ENCODE measurements around the gene DGKQ. TPM values are rescaled to one million over a fixed set of nuclear protein-coding genes. Genes with fewer than 3 reads are reported as not detected.
"Not testable (repeated sequence)": the region's sequence is repeated elsewhere in the genome, so short reads cannot be mapped to it uniquely, and the experiment has no call there.

Gene DGKQ
- total RNA-seq, 1 donor from 2014 or later, result 14.4 TPM

DNA sequence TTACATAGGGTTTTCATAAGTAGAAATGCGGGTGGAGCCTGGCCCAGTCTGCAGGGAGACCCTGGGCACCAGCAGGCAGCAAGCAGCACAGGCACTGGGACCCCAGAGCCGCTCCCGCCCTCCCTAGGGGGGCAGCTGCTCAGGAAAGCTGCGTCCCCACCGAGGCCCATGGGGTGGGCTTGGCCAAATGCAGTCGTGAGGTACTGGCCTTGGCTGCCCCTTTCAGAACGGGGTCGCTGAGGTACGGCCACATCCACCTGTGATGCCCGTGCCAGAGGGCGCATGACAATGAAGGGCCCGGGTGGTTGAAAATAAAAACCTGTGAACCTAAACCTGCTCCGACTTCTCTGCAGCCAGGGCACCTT, 24.5 kb downstream of the DGKQ start:
- H3K27ac Mint-ChIP-seq, result no peak overlapping the region
- no peak for DNase-seq (ENCODE audit: low spot score)
- H3K27me3 Mint-ChIP-seq (ENCODE audit: low read depth), result no peaks in the 10 kb centered on the region
- H3K9me3 Mint-ChIP-seq, result no peaks in the 10 kb centered on the region
- intact Hi-C loops (cut with micrococcal nuclease), result no loop called here
- H3K4me1 Mint-ChIP-seq (ENCODE audit: low read depth), result no peaks in the 10 kb centered on the region
- H3K36me3 Mint-ChIP-seq (ENCODE audit: low read depth), result no peaks in the 10 kb centered on the region
- H3K4me3 Mint-ChIP-seq (ENCODE audit: low read depth), result no peak overlapping the region

DNA sequence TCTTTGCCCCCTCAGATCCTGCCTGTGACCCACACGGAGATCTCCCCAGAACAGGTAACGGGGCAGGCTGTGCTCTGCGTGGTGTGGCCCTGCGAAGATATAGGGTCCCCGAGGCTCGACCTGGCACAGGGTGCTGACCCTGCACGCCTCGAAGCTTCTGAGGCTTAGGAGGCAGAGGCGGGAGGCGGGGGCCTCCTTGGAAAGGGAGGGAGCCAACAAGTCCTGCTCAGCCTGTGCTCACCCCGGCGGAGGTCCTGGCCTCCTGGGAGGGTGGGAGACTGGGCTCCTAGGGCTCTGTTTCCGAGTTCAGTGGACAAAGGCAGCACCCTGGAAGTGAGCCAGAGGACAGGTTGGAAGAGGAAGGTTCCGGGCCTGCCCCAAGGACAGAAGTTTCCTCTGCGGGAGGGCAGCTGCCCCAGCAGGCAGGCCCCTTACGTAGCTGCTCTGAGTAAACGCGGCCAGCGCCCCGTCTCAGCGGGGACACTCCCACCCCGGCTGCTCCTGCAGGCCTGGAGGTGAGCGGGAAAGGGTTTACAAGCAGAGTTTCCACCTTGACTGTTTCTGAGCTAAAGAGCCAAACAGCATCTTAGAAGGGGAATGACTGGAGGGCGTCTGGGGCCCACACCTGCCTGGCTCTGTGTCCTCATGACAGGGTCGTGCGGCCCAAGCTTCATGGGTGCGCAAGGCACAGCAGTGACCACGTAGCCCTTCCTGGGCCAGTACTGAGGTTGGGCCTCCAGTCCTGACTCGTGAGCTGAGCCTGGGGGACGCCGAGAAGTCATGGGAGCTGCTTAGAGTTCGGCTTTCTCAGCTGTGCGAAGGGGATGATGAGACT, 25.1 kb downstream of the DGKQ start:
- Mint-ChIP-seq H3K4me3 (ENCODE audit: low read depth) (no peak overlapping the region), H3K9me3 (no peaks in the 10 kb centered on the region), H3K27me3 (ENCODE audit: low read depth) (no peaks in the 10 kb centered on the region), H3K27ac (no peak overlapping the region), H3K4me1 (ENCODE audit: low read depth) (no peaks in the 10 kb centered on the region), H3K36me3 (ENCODE audit: low read depth) (no peaks in the 10 kb centered on the region)
- DNase-seq (ENCODE audit: low spot score), result no peak
- intact Hi-C loops (cut with micrococcal nuclease), result no loop called here

DNA sequence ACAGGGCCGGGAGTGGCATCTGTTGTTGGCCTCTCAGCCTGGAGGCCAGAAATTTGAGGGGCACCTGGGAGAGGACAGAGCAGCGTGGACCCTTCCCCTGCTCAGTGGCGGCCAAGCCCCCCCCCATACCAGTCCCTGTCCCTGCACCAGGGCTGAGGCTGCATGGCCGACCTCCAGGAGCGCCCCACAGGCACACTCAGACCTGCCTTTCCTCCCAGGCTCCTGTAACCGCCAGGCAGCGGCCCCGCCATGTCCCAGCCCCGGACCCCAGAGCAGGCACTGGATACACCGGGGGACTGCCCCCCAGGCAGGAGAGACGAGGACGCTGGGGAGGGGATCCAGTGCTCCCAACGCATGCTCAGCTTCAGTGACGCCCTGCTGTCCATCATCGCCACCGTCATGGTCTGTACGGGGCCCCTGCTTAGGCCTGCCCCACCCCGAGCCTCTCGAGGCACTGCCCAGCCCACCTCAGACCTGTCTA, 25.8 kb downstream of the DGKQ start:
- intact Hi-C loops (cut with micrococcal nuclease), result no loop called here
- no peaks in the 10 kb centered on the region for H3K4me1 Mint-ChIP-seq (ENCODE audit: low read depth)
- no peak for DNase-seq (ENCODE audit: low spot score)
- no peaks in the 10 kb centered on the region for H3K36me3 Mint-ChIP-seq (ENCODE audit: low read depth)
- no peaks in the 10 kb centered on the region for H3K27me3 Mint-ChIP-seq (ENCODE audit: low read depth)
- no peaks in the 10 kb centered on the region for H3K9me3 Mint-ChIP-seq
- no peak overlapping the region for H3K27ac Mint-ChIP-seq
- H3K4me3 Mint-ChIP-seq (ENCODE audit: low read depth), result no peak overlapping the region

DNA sequence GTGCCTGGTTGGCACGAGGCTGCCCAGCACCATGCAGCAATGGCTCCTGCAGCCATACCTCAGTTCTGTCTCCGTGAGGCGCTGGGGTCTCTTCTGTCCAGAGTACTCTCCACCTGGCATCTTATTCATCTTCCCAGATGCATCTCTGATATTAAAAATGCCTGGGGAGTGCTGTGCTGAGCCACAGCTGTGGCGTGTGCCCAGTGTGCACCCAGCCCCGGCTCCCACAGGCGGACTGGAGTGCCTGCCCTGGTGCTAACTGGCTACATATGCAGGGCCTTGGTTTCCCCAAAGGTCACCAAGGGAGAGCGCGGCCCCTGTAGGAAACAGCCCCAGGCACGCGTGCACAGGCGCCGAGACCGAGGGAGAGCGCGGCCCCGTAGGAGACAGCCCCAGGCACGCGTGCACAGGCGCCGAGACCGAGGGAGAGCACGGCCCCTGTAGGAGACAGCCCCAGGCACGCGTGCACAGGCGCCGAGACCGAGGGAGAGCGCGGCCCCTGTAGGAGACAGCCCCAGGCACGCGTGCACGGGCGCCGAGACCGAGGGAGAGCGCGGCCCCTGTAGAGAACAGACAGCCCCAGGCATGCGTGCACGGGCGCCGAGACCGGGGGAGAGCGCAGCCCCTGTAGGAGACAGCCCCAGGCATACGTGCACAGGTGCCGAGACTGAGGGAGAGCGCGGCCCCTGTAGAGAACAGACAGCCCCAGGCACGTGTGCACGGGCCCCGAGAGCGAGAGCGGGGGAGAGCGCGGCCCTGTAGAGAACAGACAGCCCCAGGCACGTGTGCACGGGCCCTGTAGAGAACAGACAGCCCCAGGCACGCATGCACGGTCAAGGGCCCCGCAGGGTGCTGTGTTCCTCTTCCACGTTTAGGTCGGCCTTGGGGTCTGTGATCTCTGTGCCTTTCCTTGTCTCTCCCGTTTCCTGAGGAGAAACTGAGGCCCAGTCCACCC, 26.6 kb downstream of the DGKQ start:
- no peaks in the 10 kb centered on the region for H3K4me1 Mint-ChIP-seq (ENCODE audit: low read depth)
- no peak overlapping the region for H3K4me3 Mint-ChIP-seq (ENCODE audit: low read depth)
- no peaks in the 10 kb centered on the region for H3K9me3 Mint-ChIP-seq
- H3K36me3 Mint-ChIP-seq (ENCODE audit: low read depth), result no peaks in the 10 kb centered on the region
- H3K27ac Mint-ChIP-seq, result no peak overlapping the region
- DNase-seq (ENCODE audit: low spot score), result no peak
- intact Hi-C loops (cut with micrococcal nuclease), result no loop called here
- H3K27me3 Mint-ChIP-seq (ENCODE audit: low read depth), result no peaks in the 10 kb centered on the region

DNA sequence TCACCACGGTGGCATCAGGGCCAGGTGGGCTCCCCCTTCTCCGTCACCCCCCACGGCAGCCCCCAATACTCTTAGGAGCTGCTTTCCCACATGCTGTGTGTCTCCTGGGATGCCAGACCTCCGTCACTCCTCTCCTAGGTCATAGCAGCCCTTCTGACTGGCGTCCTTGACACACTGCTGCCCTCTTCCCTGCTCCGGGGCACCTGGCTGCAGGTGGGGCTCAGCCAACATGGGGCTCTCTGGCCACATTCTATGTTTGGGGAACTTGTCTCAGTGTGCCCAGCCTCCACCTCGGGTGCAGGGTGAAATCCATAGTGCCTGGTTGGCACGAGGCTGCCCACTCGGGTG, 27.3 kb downstream of the DGKQ start:
- H3K4me1 Mint-ChIP-seq (ENCODE audit: low read depth), result no peaks in the 10 kb centered on the region
- intact Hi-C loops (cut with micrococcal nuclease), result no loop called here
- H3K4me3 Mint-ChIP-seq (ENCODE audit: low read depth), result no peak overlapping the region
- no peaks in the 10 kb centered on the region for H3K36me3 Mint-ChIP-seq (ENCODE audit: low read depth)
- H3K27me3 Mint-ChIP-seq (ENCODE audit: low read depth), result no peaks in the 10 kb centered on the region
- no peak for DNase-seq (ENCODE audit: low spot score)
- no peaks in the 10 kb centered on the region for H3K9me3 Mint-ChIP-seq
- H3K27ac Mint-ChIP-seq, result no peak overlapping the region

DNA sequence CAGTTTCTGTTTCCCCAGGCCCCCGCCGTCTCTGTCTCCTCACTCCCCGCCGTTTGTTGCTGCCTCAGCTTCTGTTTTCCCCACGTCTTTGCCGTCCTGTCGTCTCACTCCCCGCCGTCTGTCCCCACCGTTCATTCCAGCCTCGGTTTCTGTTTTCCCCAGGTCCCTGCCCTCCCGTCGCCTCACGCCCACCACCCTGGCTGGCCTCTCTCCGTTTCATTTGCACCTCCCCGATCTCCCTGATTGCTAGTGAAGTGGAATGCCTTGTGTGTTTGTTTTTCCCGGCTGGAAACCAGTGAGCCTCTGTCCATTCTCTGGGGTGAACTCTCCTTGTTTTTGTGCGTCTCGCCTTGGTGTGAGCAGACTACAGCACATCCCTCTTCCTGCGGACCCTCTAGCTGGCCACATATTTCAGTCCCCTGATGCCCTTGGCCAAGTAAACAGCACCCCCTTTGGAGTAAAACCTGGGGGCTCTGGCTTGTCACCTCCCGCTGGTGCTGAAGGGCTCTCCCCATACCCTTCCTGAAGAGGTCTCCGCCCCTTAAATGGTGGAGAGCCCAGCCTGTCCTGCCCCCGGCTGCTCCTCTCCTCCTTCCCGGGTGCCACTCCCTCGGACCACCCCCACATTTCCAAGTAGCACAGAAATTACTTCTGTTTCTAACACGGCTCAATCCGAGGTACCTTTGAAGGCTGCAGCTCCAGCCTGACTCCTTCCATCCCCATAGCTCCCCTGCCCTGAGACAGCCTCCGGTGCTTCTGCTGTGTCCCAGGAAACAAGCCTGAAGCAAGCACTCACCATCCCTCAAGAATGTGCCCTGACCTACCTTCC, 27.9 kb downstream of the DGKQ start:
- H3K27ac Mint-ChIP-seq, result no peak overlapping the region
- DNase-seq (ENCODE audit: low spot score), result no peak
- no peaks in the 10 kb centered on the region for H3K27me3 Mint-ChIP-seq (ENCODE audit: low read depth)
- H3K4me3 Mint-ChIP-seq (ENCODE audit: low read depth), result no peak overlapping the region
- H3K4me1 Mint-ChIP-seq (ENCODE audit: low read depth), result no peaks in the 10 kb centered on the region
- no peaks in the 10 kb centered on the region for H3K36me3 Mint-ChIP-seq (ENCODE audit: low read depth)
- H3K9me3 Mint-ChIP-seq, result no peaks in the 10 kb centered on the region
- intact Hi-C loops (cut with micrococcal nuclease), result no loop called here

DNA sequence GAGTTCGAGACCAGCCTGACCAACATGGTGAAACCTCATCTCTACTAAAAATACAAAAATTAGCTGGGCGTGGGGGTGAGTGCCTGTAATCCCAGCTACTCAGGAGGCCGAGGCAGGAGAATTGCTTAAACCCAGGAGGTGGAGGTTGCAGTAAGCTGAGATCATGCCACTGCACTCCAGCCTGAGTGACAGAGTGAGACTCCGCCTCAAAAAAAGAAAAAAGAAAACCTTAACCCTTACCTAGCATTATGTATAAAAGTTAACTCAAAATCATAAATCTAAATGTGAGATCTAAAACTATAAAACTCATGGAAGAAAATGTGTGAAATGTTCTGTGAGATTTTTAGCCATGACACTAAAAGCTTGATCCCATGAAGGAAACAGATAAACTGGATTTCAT, 33.9 kb downstream of the DGKQ start:
- H3K36me3 Mint-ChIP-seq (ENCODE audit: low read depth); H3K27ac Mint-ChIP-seq; H3K4me3 Mint-ChIP-seq (ENCODE audit: low read depth); H3K27me3 Mint-ChIP-seq (ENCODE audit: low read depth); DNase-seq (ENCODE audit: low spot score); H3K9me3 Mint-ChIP-seq; H3K4me1 Mint-ChIP-seq (ENCODE audit: low read depth); intact Hi-C loops (cut with micrococcal nuclease): not testable (repeated sequence)

DNA sequence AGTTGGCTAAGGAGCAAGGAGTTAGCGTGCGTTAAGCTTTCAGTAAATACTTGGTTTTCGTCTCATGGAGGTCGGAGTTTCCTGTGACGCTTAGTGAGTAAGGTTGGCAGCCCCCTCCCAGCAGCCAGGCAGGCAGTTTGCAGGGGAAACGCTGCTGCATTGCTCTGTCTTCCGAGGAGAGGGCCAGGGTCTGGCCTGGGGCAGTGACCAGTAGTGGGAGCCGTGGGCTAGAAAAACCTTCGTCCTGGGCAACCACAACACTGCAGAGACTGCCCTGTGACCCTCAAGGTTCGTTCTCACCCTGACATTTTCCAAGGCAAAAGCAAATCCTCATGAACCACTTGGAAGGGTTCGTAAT, 40.7 kb downstream of the DGKQ start:
- DNase-seq (ENCODE audit: low spot score), result no peak
- Mint-ChIP-seq H3K9me3 (no peaks in the 10 kb centered on the region), H3K27ac (peak overlapping the region; percentile 77), H3K4me1 (ENCODE audit: low read depth) (peaks cover 34% of the 10 kb centered on the region), H3K4me3 (ENCODE audit: low read depth) (peak overlapping the region; percentile 96), H3K36me3 (ENCODE audit: low read depth) (no peaks in the 10 kb centered on the region), H3K27me3 (ENCODE audit: low read depth) (no peaks in the 10 kb centered on the region)
- intact Hi-C loops (cut with micrococcal nuclease), result loop anchor here (1.0 to 5.0 kb wide), 6 partner anchors 40 to 260 kb away; partner anchors contain the start of genes ATP5ME, DGKQ, FGFRL1 and IDUA

DNA sequence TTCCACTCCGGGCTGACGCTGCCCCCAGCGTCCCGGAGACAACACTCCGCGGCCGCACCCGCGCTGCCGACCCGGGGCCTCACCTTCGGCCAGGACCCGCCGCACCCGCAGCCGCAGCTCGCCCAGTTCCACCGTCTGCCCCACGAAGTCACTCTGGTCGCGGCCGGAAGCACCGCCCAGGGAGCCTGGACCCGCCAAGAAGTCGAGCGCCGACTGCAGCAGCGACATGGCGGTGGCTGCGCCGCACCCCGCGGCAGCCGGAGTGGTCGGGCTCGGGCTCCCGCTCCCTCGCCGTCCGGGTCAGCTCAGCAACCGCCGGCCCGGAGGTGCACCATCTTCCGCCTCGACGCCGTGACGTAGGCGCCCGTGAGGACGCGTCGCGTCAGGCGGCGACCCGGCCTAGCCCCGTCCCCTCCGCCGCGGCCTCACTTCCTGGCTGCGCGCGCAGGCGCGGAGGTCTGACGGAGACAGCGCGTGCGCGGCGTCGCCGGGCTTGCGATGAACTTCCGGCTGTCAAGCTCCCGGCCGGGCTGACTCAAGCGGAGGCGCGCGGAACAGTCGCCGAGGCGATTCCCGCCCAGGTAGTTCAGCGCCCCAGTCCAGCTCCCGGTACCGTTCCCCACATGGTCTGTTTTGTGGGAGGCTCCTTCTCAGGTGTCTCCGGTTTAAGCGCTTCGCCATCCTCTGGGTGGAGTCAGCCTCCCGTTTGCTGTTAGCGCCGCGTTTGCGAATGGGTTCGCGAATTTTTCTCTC, 41.2 kb downstream of the DGKQ start, which contains the start of the genes GAK and TMEM175:
GAK (minus strand) TSS at position 357 of the 753 bp plus-strand sequence; CDS start at position 228, 129 bp downstream.
TMEM175 (plus strand) TSS at position 501 of the 753 bp plus-strand sequence. CDS start 15,280 bp downstream, outside the sequence.
- Mint-ChIP-seq H3K4me3 (ENCODE audit: low read depth) (peak within 1 kb of the TSS; percentile 96), H3K4me1 (ENCODE audit: low read depth) (peaks cover 34% of the 10 kb centered on the region), H3K27me3 (ENCODE audit: low read depth) (no peaks in the 10 kb centered on the region), H3K9me3 (no peaks in the 10 kb centered on the region), H3K27ac (peak within 1 kb of the TSS; percentile 77), H3K36me3 (ENCODE audit: low read depth) (no peaks in the 10 kb centered on the region)
- intact Hi-C loops (cut with micrococcal nuclease), result loop anchor here (1.0 to 5.0 kb wide), 7 partner anchors 41 to 260 kb away; partner anchors contain the start of genes ATP5ME, DGKQ, FGFRL1 and IDUA
- DNase-seq (ENCODE audit: low spot score), result peak; percentile 97

DNA sequence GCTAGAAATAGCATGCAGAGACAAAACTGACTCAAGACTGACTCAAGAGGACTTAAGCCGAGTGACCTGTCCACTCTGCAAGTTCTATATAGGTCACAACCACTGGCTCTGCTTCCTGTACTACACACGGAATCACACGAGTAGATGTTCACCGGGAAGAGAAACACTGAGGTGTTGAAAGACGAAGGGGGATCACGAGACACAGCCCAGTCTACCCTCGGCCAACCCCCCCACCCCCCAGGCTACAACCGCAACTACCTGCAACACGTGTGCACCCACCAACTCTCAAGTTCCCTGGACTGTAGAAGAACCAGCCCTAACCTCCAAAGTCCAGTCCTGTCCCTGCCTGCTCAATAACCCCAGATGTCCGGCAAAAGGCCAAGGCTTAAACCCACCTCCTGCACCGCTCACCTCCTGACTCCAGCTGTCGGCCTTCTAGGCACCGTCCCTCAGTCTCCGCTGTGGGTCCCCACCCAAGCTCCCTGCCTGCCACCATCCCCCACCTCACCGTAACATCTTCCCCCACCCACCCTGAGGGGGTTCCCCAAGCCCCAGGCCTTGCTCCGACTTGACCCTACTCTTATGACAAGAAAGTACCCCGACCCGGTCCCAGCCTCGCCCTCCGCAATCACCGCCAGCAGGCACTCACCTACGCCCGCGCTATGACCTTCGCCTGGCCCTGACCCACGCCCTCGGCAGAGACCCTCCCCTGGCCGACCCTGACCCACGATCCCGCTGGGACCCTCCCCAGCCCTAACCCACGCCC, 42.0 kb downstream of the DGKQ start:
- no peaks in the 10 kb centered on the region for H3K27me3 Mint-ChIP-seq (ENCODE audit: low read depth)
- no peaks in the 10 kb centered on the region for H3K36me3 Mint-ChIP-seq (ENCODE audit: low read depth)
- DNase-seq (ENCODE audit: low spot score), result no peak
- H3K4me3 Mint-ChIP-seq (ENCODE audit: low read depth), result peak overlapping the region; percentile 96
- peaks cover 34% of the 10 kb centered on the region for H3K4me1 Mint-ChIP-seq (ENCODE audit: low read depth)
- H3K9me3 Mint-ChIP-seq, result no peaks in the 10 kb centered on the region
- H3K27ac Mint-ChIP-seq, result peak overlapping the region; percentile 77
- intact Hi-C loops (cut with micrococcal nuclease), result loop anchor here (2.0 to 5.0 kb wide), 3 partner anchors 53 to 259 kb away; partner anchors contain the start of genes ATP5ME and MYL5

DNA sequence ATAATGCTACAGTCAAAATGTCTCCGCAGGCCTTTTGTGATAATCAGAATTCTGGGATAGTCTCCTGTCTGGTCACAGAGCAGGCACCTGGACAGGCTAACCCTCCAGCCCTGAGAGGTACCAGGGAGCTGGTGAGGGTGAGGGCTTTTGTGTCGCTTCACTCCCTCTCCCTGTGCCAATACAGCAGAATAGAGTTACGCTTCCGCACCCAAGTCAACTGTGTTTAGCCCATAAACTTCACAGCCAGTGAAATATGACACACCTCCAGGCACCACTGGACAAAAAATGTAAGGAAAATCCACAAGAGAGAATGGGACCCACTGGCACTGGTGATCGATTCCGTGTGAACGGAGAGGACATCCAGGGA, 42.6 kb downstream of the DGKQ start:
- intact Hi-C loops (cut with micrococcal nuclease), result loop anchor here (1.0 to 5.0 kb wide), 4 partner anchors 10 to 259 kb away; partner anchors contain the start of genes ATP5ME and MYL5
- Mint-ChIP-seq H3K4me3 (ENCODE audit: low read depth) (peak overlapping the region; percentile 96), H3K4me1 (ENCODE audit: low read depth) (peaks cover 35% of the 10 kb centered on the region), H3K9me3 (no peaks in the 10 kb centered on the region), H3K27ac (peak overlapping the region; percentile 77), H3K27me3 (ENCODE audit: low read depth) (no peaks in the 10 kb centered on the region), H3K36me3 (ENCODE audit: low read depth) (no peaks in the 10 kb centered on the region)
- no peak for DNase-seq (ENCODE audit: low spot score)

Data from activated T-helper 2 cell treated with anti-CD3 and anti-CD28 coated beads, Interferon-gamma antibody, Interleukin-2, Interleukin-4, amounts not matched to agents 10 μg/mL and 5 μg/mL and 100 μg/mL, durations not matched to agents 14 hours and 24 hours and 36 hours (primary cell).